Measurements from ENCODE around the gene PLA2G7.

The PLA2G7 gene

GRCh38 chr6:46741482-46741881, 6.3 kb upstream of the PLA2G7 start:
- no peak for ATAC-seq
- TF ChIP-seq BACH2 (CRISPR knock-in tag; IDR thresholded peaks at IDR 0.05; ENCODE audit: borderline replicate concordance) (no peak), GLIS3 (CRISPR knock-in tag; IDR thresholded peaks at IDR 0.05) (no peak), ZFP3 (CRISPR knock-in tag; IDR thresholded peaks at IDR 0.05) (no peak), PPARA (CRISPR knock-in tag; IDR thresholded peaks at IDR 0.05; ENCODE audit: borderline replicate concordance) (no peak), ISL1 (CRISPR knock-in tag; IDR thresholded peaks at IDR 0.05) (no peak), ZNF8 (CRISPR knock-in tag; IDR thresholded peaks at IDR 0.05) (no peak), RARB (CRISPR knock-in tag; IDR thresholded peaks at IDR 0.05) (no peak), CREB5 (CRISPR knock-in tag; IDR thresholded peaks at IDR 0.05; ENCODE audit: low read depth) (no peak), SNAI2 (CRISPR knock-in tag; IDR thresholded peaks at IDR 0.05) (no peak), TSHZ2 (CRISPR knock-in tag; IDR thresholded peaks at IDR 0.05) (no peak), ESRRG (CRISPR knock-in tag; IDR thresholded peaks at IDR 0.05) (no peak)

GRCh38 chr6:46736906-46737305, 1.7 kb upstream of the PLA2G7 start:
- TF ChIP-seq BACH2 (CRISPR knock-in tag; IDR thresholded peaks at IDR 0.05; ENCODE audit: borderline replicate concordance) (no peak), ZFP3 (CRISPR knock-in tag; IDR thresholded peaks at IDR 0.05) (no peak), TOX (CRISPR knock-in tag; IDR thresholded peaks at IDR 0.05; ENCODE audit: borderline replicate concordance) (no peak), PATZ1 (CRISPR knock-in tag; IDR thresholded peaks at IDR 0.05; ENCODE audit: borderline replicate concordance) (no peak), CSRNP3 (CRISPR knock-in tag; IDR thresholded peaks at IDR 0.05) (no peak)
- ATAC-seq = no peak

GRCh38 chr6:46735720-46736031, 501 bp upstream of the PLA2G7 start:
- no peak for TF ChIP-seq ZFP30 (CRISPR knock-in tag; IDR thresholded peaks at IDR 0.05)
- no peak for ATAC-seq

GRCh38 chr6:46733341-46733801, 1.8 kb downstream of the PLA2G7 start:
- no peak for TF ChIP-seq RARB (CRISPR knock-in tag; IDR thresholded peaks at IDR 0.05)
- ATAC-seq = no peak

- TF ChIP-seq POU6F1 (CRISPR knock-in tag; IDR thresholded peaks at IDR 0.05; ENCODE audit: borderline replicate concordance, low read depth) (no peak), CSDC2 (CRISPR knock-in tag; IDR thresholded peaks at IDR 0.05) (no peak), CREB5 (CRISPR knock-in tag; IDR thresholded peaks at IDR 0.05; ENCODE audit: low read depth) (no peak), CSRNP3 (CRISPR knock-in tag; IDR thresholded peaks at IDR 0.05) (no peak), ARNTL (CRISPR knock-in tag; IDR thresholded peaks at IDR 0.05; ENCODE audit: borderline replicate concordance, low read depth) (no peak)
- ATAC-seq = no peak
Measured at GRCh38 chr6:46730921-46731461, 4.2 kb downstream of the PLA2G7 start.
